Hematopoietic multipotent progenitor cell treated with erythropoietin and hydrocortisone succinate and interleukin-3 and kit ligand, for 6 days (in vitro differentiated cells): ENCODE data around the gene PRELID2.
"Not testable (repeated sequence)": the region's sequence is repeated elsewhere in the genome, so short reads cannot be mapped to it uniquely, and the experiment has no call there.

Experiments used
- DNase-seq: peaks from one replicate; pipeline ENCODE4 v3.0.0-alpha.2; 2015

Gene PRELID2

DNA sequence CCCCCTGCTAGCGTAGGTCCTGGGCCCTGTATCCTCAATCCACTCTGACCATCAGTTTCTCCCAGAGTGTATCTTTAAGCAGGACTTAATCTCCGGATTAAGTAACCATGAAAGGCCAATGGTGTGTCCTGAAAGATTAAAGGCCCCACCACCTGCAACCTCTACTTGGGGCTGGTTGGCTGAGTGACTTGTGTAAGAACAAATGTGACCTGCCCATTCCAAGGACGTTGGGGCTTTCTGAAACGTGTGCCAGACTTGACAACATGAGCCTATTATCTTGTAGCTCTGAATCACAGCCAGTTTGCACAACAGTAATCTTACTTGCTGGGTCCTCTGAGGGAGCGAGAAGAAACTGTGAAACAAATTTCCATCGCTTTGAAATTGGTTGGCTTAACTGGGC, 3.1 kb upstream of the PRELID2 start:
- DNase-seq = no peak

DNA sequence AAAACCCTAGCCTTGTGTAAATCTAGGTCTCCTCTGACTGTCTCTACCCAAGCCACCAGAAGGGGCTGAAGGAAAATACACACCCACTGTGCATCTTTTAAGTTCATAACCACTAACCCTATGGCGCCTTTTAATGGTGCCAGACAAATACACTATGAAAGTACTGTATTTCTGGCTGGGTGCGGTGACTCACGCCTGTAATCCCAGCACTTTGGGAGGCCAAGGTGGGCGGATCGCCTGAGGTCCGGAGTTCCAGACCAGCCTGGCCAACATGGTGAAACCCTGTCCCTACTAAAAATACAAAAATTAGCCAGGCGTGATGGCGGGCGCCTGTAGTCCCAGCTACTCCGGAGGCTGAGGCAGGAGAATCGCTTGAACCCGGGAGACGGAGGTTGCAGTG, 1.1 kb upstream of the PRELID2 start:
- not testable (repeated sequence) for DNase-seq

DNA sequence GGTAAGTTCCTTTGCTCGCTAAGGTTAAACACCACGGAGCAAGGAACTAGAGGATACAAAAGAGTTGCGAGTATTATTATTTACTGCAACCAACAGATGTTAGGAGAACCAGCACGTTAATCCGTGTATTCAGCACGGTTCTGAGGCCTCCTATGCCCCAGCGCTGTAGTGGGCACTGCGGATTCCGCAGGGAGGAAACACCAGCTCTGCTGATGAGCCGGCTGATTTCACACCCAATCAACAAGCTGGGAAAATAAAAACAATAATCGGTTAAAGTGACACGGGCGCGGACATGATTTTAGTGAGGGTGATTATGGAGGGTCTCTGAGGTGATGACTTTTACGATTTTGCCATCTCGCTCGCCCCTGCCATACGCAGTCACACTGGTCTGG, 702 bp upstream of the PRELID2 start:
- DNase-seq = peak; percentile 42

DNA sequence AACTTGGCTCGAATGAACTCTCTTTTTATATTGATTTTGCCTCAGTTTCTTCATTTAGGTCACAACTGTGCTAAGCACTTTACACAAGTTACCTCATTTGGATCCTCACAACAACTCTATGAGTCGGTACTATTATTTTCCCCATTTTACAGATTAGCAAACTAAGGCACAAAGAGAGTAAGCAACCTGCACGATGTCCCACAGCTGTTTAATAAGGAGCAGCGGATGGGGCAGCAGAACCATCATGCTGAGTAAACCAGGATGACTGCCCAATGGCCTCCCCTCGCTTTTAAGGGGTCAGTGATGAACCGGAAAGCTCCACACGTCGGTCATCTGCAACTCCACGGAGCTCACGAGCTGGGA, 607 bp downstream of the PRELID2 start:
- DNase-seq = peak; percentile 42

DNA sequence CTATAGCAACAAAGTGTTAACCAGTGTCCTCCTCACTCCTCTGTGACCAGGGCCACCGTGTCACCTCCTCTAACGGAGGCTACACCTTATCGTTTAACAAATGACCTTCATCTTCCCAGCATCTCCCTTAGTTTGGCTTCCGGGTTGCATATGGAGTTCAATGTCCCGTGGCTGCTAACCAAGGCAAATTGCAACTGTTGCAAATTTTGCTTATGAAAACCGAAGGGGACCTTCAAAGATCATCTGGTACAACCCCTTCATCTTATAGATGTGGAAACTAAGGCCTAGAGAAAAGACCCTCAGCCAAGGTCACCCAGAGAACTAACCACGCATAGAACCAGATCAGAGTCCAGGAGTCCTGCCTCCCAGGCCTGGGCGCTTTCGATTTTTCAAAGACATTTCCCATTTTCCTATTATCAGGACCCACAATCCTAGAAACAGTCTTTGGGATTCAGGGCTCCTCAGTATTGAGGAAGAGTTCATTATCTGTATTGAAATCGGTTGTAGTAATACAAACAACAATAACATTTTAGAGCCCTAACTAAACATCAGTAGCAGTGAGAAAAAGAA, 1.4 kb downstream of the PRELID2 start:
- DNase-seq = no peak

DNA sequence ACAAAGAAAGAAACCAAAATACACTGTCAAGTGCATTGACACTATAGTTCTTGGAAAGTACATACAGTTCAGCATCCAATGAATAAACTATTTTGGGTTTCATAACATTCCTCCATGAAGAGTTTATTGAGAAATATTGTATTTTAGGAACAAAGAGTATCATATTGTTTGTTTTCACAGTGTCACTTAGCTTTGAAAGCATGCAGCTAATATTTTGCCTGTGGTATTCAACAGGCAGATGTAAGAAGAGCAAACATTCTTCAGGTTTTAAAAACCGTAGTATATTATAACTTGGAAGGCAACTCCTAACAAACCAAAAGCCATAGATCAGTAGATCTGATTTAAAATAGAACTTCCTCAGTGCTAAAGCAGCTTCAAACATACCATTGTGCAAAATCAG, 4.5 kb downstream of the PRELID2 start:
- peak; percentile 18 for DNase-seq

DNA sequence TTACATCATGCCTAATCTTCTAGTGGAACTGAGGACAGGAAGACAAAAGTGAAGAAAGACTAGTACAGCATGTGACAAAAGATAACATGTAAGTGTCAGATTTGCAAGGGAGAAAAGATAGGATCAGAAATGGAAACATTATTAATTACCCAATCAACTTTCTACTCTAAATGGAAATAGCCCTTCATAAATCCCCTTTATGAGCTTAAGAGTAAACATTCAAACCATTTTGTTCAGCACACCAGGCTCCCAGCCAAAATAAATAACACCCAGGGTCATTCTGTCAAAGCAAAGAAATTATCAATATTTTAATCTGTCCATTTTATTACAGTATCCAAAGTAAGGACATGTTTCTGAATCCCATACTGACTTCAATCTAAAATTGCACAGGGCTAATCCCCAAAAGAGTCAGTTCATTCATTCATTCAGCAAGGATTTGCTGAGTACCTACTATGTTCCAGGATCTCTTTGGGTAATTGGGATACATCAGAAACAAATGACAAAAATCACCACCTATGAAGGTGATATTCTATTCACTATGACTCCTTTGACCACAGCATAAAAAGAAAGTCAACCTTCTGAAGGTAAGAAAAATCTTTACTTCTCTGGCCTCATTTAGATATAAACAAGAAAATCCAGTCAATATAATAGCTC, 5.3 kb downstream of the PRELID2 start:
- peak; percentile 38 for DNase-seq

DNA sequence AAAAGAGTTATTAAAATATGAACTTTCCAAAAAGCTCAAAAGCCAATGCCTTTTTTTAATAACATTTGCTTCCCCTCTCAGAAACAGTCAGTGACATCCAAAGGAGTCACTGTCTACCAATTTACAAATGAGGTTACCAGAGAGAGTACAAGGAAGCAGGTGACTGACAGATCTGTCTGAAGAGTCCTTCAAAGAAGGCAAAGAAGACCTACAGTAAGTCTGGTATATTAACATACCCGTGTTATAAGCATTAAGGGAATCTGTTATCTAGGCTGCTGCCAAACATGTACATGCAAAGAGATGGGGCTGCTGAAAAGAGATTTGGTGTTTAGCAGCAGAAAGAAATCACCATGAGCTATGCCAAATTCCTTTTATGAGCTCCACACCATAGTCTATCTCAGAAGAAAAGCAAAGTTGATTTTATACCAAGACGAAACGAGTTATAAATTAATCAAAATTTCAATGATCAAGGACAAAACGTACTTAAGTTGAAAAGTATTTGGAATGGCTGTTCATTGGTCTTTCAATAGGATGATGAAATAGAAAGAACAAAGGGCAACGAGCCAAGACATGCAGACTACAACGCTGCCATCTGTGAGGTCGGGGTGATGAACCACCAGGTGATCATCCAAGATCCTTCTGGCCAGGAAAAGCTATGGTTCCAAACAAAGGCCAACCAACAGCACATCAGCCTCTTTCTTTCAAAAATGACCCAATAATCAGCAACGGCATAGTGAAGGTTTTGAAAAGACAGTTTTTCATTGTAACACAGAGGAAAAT, 8.1 kb downstream of the PRELID2 start:
- peak; percentile 53 for DNase-seq

DNA sequence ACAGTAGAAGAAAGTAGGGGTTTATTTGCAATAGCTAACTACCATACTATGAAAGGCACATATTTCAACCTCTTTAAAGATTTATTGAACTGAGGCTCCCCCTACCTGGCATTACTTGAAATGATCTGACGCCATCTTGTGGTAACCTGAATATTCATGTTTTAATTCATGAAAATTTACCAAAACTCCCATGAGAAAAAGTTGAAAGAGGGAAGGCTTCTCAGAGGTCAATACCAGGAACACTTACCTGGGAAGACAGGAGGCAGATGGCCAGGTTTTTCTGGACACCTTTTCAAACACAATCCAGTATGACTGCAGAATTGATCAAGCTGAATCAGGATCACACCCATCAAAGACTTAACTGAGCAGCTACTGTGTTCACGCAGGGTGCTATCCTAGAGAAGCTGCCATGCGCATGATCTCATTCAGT, 9.4 kb downstream of the PRELID2 start:
- peak; percentile 88 for DNase-seq

DNA sequence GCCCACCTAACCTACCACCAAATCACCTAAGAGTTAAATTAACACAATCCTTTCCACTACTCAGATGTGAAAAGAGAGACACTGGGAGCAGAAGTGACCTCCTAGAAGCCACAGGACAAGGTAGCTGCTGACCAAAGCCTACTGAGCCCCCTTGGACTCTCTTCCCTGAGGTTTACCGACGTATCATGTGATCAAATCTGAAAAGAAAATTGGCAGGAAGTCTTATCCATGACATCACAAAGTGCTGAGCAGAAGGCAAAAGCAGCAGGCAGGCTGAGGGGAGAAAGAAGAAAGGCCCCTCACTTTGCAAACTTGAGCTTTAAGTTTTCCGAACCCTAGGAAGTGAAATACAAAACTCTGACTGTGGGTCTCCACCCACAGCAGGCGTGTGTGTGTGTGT, 11.1 kb downstream of the PRELID2 start:
- peak; percentile 23 for DNase-seq

DNA sequence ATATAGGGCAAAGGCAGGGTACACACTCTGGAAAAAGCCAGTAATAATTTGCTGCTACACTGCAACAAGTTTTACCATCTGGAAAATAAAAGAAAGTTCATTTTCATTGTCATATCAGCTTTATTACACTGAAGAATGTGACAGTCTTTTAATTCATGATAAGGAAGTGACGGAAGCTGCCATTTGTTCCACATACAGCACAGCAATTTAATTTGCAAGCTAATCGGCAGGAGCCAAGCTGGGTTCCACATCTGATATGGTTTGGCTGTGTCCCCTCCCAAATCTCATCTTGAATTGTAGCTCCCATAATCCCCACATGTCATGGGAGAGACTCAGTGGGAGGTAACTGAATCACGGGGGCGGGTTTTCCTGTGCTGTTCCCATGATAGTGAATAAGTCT, 16.5 kb downstream of the PRELID2 start:
- DNase-seq = peak; percentile 31

DNA sequence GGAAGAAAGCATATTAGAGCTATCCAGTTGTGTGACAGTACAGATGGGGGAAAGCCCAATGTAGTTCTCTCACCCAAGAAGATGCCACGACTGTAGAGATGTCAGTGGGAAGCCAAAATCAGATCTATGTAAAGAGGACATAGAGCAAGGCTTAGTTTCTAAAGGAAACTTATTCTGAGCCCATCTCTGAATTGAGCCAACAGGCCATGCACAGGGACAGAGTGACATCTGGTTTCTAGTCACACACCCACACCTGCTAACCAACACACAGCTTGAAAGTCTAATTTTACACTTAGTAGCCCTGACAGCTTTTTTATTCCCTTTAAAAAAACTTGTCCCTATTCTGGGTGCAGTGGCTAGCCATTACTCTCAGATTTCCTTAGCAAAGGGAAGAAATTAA, 22.3 kb downstream of the PRELID2 start:
- no peak for DNase-seq

DNA sequence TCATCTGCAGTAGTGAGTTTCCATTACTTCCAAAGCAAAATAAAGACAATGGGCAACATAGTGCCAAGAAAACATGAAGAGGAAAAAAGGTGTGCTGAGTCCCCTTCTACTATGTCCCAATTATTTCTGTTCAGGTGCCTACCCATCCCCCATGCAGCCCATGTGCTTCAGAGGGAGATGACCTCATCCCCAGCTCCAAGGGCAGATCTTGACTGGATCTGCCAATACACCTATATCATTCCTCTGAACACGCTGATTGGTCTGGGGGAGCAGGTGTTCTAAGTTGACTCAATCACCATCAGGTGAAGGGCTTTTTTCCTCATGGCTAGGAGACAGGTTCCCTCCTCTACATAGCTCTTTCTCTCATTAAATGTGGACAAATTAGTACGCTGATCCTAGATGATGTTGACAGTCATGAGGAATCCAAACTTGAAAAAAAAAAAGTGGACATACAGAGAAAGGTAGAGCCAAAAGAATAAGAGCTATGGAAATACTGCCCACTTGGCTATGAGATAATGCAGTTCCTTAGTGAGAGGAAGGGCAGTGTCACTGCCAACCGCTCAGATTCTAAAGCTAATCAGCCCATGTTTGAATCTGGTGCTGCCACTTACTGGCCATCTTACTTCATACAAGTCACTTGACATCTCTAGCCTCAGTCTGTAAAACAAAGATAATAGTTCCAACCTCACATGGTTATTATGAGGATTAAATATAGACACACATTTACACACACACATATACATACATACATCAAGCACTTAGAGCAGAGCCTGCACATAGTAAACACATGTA, 23.1 kb downstream of the PRELID2 start:
- peak; percentile 65 for DNase-seq

DNA sequence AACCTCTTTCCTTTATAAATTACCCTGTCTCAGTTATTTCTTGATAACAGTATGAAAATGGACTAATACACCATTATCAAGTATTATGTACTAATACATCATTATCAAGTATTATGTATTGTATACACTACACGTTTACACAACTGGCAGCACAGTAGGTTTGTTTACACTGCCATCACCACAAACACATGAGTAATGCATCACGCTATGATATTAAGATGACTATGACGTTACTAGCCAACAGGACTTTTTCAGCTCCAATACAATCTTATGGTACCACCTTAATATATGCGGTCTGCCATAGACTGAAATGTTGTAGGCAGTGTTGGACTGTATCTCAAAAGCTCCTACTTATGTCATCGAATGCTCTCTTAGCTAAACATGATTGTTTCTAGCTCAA, 28.2 kb downstream of the PRELID2 start:
- DNase-seq = no peak

DNA sequence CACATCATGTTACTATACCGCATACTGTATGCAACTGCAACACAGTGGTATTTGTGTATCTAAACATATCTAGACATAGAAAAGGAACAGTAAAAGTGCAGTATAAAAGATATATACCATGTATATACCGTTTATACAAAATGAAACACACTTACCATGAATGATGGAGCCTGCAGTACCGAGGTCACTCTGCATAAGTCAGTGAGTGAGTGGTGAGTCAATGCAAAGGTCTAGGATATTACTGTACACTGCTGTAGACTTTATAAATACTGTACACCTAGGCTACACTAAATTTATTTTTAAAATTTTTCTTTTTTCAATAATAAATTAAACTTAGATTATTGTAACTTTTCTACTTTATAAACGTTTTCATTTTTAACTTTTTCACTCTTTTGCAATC, 29.3 kb downstream of the PRELID2 start:
- DNase-seq = no peak

DNA sequence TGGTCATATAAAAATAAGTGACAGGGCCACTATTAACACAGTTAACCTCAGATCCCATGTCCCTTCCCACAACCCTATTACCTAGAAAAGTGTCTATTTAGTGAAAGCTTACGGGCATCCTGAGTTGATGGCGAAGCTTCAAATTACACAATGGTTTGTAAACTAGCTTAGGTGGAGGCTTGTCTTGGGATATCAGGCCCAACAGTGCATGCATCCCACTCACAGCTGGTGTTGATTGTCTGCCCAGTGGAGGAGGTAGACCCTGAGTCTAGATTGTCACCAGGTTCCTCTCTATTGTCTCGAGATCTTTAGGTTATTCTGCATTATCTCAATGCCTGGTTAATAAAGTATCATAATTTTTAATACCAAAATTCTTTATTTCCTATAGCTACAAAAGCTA, 30.4 kb downstream of the PRELID2 start:
- no peak for DNase-seq

DNA sequence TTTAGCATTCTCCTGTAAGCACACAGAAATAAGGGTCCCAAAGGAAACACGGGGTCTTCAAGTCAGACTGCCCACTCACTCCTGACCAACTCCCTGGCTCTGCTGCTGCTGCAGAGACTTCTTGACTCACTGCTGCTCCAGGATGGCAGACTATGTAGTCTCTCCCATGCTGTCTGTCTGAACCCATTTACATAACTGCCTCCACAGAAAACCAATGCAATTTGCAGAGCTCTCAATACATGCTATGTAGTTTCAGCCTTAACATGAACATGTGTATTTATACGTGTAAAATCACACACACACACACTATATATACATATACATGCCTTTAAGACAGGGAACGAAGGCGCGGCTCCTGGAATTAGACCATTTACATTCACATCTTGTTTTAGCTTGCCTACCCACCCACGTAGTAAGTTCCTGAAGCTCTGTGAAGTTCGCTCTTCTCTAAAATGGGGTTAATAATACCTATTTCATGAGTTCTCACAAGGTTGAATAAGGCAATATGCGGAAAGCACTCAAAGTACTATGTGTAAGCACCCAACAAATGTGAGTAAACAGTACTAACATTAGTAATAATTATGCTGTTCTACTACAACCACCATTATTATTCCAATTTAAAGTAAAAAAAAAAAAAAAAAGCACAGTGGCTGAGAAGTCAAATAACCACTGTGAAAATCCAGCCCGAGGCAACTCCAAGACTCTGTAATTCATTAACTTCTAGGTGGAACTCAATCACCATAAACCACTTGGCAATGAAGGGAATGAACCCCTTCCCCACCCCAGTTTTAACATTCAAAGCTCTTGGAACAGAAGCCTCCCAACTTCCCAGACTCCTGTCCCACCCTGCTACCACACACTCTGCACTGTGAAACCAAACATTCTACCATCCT, 31.8 kb downstream of the PRELID2 start:
- DNase-seq = no peak

DNA sequence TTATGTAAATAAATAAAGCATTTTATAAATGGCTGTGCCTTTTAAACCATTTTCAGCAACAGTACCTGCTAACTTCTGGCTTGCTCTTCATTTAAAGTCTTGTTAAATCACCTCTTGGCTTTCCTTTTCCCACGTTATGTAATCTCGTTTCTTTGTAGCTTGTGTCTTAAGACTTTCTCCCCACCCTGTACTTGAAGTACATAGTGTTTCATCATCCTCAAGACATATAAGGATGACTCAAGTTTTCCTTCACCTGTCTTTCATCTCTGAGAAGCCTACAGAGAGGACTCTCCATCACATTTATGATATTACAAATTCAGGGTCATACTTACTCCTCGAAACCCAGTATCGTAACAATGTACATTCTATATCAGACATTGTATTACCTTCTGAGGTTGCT, 33.9 kb downstream of the PRELID2 start:
- DNase-seq = no peak

DNA sequence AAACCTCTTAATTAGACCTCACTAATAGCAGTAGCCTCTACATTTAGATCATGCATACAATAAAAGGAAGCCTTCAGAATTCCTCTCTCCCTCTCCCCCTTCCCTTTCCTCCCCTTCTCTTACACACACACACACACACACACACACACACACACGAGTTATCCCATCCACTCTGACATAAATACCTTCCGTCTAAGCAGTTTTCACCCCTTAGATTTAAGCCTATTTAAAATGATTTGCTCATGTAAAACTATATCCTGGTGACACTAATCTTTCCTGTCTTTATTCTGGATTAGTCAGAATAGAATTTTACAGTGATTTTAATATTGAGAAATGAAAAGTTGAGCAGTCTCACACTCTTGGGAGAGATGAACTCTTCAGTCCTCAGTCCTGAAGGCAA, 35.0 kb downstream of the PRELID2 start:
- DNase-seq = no peak

DNA sequence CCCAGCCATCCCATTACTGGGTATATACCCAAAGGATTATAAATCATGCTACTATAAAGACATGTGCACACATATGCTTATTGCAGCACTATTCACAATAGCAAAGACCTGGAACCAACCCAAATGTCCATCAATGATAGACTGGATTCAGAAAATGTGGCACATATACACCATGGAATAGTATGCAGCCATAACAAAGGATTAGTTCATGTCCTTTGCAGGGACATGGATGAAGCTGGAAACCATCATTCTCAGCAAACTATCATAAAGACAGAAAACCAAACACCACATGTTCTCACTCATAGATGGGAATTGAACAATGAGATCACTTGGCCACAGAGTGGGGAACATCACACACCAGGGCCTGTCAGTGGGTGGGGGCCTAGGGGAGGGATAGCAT, 36.6 kb downstream of the PRELID2 start:
- DNase-seq = not testable (repeated sequence)

DNA sequence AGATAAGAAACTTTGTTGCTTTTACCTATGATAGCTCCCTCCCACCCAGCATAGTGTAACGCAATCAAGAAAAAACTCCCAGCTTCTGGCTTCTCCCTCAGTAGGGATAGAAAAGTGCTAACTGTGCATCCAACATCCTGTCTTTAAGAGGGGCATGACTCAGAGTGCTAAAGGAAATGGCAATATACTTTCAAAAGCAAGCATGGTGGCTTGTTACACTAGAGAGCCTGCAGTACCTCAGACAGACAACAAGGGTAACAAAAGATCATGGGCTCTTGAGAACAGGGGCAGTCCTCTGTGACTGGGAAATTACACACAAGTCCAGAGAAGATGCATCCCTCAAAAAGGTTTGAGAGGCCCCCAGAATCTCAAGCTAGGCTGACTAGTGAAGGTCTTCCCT, 37.8 kb downstream of the PRELID2 start:
- DNase-seq = no peak

DNA sequence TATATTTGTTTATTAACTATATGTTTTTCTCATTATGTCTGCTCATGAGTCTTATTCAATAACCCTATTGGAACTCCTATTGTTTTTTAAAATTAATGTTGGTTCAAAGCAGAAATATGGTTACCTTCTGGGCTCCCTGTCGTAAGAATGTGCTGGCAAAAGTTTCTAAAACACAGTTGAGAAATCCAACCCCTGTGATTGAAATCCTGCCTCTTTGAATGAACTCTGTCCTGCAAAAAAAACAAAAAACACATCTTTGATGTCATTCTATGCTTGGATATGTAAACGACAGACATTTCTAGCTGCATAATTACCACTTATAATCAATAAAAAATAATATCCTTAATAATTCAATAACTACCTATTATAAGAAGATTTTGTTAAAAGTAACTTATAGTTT, 38.8 kb downstream of the PRELID2 start:
- no peak for DNase-seq

DNA sequence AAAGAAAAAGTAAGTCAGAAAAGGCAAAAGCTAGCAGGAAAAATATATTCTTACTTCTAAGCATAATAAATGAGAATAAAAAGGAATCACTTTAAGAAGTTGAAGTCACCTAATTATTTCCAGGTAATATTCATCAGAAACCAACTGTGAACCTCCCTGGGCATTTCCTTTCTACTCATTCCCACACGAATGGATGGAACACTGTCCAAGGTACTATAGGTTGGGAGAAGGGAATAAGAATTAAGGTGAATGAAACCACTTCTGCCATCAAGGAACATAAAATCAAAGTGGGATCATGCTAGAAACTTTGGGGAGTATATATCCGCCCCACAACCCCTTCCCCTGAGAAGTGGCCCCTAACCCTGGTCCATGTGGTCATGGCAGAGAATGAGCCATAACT, 41.6 kb downstream of the PRELID2 start:
- DNase-seq = no peak
